ENCODE data around the gene REM2. TPM values are rescaled to one million over a fixed set of nuclear protein-coding genes. Genes with fewer than 3 reads are reported as not detected.
"Not testable (repeated sequence)": the region's sequence is repeated elsewhere in the genome, so short reads cannot be mapped to it uniquely, and the experiment has no call there.

The REM2 gene
- total RNA-seq, 1 experiment from 2014 or later = not detected

DNA sequence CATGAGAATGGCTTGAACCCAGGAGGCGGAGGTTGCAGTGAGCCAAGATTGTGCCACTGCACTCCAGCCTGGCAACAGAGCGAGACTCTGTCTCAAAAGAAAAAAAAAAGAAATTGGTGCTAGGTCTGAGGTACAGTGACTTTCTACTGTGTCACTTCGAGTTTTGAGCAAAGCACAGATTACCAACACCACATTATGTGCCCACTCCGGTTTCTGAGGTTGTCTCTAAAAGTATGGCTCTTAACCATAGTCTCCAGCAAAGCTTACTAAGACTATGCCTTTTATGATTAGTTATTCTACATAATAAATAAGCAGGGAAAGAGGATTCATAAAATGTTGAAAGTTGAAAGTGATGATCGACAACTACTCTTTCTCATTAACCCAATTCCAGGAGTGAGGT, 27.9 kb downstream of the REM2 start:
- no peaks in the 10 kb centered on the region for H3K4me1 ChIP-seq (ENCODE audit: insufficient read depth, low read length, poor library complexity, severe bottlenecking)
- BruUV-seq (replicated peaks) = no TSS peak
- POLR2A ChIA-PET (ENCODE audit: low non-redundant PET) = no interaction called here
- peaks cover 62% of the 10 kb centered on the region for H3K36me3 ChIP-seq (ENCODE audit: insufficient read depth, low read length, poor library complexity, severe bottlenecking)
- H3K9me3 ChIP-seq (ENCODE audit: low read depth, low read length, poor library complexity, severe bottlenecking) = no peaks in the 10 kb centered on the region
- H3K27me3 ChIP-seq (replicated peaks; ENCODE audit: insufficient read depth, low read depth, low read length, poor library complexity) = no peaks in the 10 kb centered on the region
- TF ChIP-seq EZH2 (IDR thresholded peaks at IDR 0.05; ENCODE audit: borderline replicate concordance, low read depth, low read length, poor library complexity, severe bottlenecking) = no peak
- TF ChIP-seq, protein P1, sequence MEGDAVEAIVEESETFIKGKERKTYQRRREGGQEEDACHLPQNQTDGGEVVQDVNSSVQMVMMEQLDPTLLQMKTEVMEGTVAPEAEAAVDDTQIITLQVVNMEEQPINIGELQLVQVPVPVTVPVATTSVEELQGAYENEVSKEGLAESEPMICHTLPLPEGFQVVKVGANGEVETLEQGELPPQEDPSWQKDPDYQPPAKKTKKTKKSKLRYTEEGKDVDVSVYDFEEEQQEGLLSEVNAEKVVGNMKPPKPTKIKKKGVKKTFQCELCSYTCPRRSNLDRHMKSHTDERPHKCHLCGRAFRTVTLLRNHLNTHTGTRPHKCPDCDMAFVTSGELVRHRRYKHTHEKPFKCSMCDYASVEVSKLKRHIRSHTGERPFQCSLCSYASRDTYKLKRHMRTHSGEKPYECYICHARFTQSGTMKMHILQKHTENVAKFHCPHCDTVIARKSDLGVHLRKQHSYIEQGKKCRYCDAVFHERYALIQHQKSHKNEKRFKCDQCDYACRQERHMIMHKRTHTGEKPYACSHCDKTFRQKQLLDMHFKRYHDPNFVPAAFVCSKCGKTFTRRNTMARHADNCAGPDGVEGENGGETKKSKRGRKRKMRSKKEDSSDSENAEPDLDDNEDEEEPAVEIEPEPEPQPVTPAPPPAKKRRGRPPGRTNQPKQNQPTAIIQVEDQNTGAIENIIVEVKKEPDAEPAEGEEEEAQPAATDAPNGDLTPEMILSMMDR (conservative IDR thresholded peaks at IDR 0.05; ENCODE audit: low read depth, low read length) = no peak
- intact Hi-C loops (cut with micrococcal nuclease; ENCODE audit: unreplicated experiment) = no loop called here
- CTCF ChIA-PET = no interaction called here
- H3K27ac ChIP-seq (ENCODE audit: low read depth, low read length, poor library complexity, severe bottlenecking) = no peak overlapping the region
- no peak overlapping the region for H3K4me3 ChIP-seq (ENCODE audit: low read depth, low read length, poor library complexity, severe bottlenecking)
- no peak for DNase-seq (ENCODE audit: low spot score)

DNA sequence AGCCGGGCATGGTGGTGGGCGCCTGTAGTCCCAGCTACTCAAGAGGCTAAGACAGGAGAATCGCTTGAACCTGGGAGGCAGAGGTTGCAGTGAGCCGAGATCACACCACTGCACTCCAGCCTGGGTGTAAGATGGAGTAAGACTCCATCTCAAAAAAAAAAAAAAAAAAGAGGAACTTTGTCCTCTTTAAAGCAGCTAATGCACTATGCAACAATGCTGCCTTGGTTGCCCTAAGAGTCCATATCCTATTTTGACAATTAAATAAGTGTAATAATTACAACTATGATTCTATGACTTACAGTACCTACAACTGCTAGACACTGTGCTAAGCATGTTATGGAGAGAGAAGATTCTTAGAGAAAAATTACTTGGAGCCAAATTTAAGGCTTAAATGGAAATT, 31.8 kb downstream of the REM2 start:
- POLR2A ChIA-PET (ENCODE audit: low non-redundant PET); H3K4me3 ChIP-seq (ENCODE audit: low read depth, low read length, poor library complexity, severe bottlenecking); intact Hi-C loops (cut with micrococcal nuclease; ENCODE audit: unreplicated experiment); DNase-seq (ENCODE audit: low spot score); H3K9me3 ChIP-seq (ENCODE audit: low read depth, low read length, poor library complexity, severe bottlenecking); H3K4me1 ChIP-seq (ENCODE audit: insufficient read depth, low read length, poor library complexity, severe bottlenecking); BruUV-seq (replicated peaks); H3K27me3 ChIP-seq (replicated peaks; ENCODE audit: insufficient read depth, low read depth, low read length, poor library complexity); H3K27ac ChIP-seq (ENCODE audit: low read depth, low read length, poor library complexity, severe bottlenecking); CTCF ChIA-PET: not testable (repeated sequence)
- peaks cover 39% of the 10 kb centered on the region for H3K36me3 ChIP-seq (ENCODE audit: insufficient read depth, low read length, poor library complexity, severe bottlenecking)

DNA sequence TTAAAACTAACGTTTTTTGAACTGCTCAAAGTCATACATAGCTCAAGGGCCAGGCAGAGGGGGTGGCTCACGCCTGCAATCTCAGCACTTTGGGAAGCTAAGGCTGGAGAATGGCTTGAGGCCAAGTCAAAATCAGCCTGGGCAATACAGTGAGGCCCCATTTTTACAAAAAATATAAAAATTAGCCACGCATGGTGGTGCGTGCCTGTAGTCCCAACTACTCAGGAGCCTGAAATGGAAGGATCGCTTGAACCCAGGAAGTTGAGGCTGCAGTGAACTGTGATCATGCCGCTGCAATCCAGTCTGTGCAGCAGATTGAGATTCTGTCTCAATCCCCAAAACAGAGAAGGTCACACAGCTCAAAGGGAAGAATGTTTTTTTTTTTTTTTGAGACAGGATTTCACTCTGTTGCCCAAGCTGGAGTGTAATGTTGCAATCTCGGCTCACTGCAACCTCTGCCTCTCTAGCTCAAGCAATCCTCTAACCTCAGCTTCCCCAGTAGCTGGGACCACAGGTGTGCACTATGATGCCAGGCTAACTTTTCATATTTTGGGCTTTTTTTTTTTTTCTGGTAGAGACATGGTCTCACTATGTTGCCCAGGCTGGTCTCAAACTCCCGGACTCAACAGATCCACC, 33.0 kb downstream of the REM2 start:
- TF ChIP-seq, protein P1 (conservative IDR thresholded peaks at IDR 0.05; ENCODE audit: low read depth, low read length) = no peak
- TF ChIP-seq EZH2 (IDR thresholded peaks at IDR 0.05; ENCODE audit: borderline replicate concordance, low read depth, low read length, poor library complexity, severe bottlenecking) = no peak
- Histone ChIP-seq H3K9me3 (ENCODE audit: low read depth, low read length, poor library complexity, severe bottlenecking) (no peaks in the 10 kb centered on the region), H3K27ac (ENCODE audit: low read depth, low read length, poor library complexity, severe bottlenecking) (no peak overlapping the region), H3K27me3 (replicated peaks; ENCODE audit: insufficient read depth, low read depth, low read length, poor library complexity) (no peaks in the 10 kb centered on the region), H3K36me3 (ENCODE audit: insufficient read depth, low read length, poor library complexity, severe bottlenecking) (peaks cover 47% of the 10 kb centered on the region), H3K4me3 (ENCODE audit: low read depth, low read length, poor library complexity, severe bottlenecking) (no peak overlapping the region), H3K4me1 (ENCODE audit: insufficient read depth, low read length, poor library complexity, severe bottlenecking) (peaks cover 5% of the 10 kb centered on the region)
- intact Hi-C loops (cut with micrococcal nuclease; ENCODE audit: unreplicated experiment) = no loop called here
- ChIA-PET POLR2A (ENCODE audit: low non-redundant PET) (interaction anchor here (0.6 kb wide), 3 partner anchors 27 to 386 kb away, joined by 3 to 6 read pairs (median 3); no protein-coding TSS in a partner anchor), CTCF (no interaction called here)
- no peak for DNase-seq (ENCODE audit: low spot score)
- BruUV-seq (replicated peaks) = no TSS peak
